Esophagus squamous epithelium (tissue), 4 donors: ENCODE measurements around the gene JAM3.

ENCODE experiments used
- CTCF ChIP-seq, 6 experiments: fragments of 450-650 bp in 4 of 6; fragments of 200-600 bp in 2 of 6; sonication (generic) in 2 of 6; IDR thresholded peaks; one replicate each; pipeline ENCODE4 v1.5.1; 2016 to 2019; ENCODE audit warnings: antibody characterized with exemption in 6 of 6, mild to moderate bottlenecking in 4 of 6, moderate library complexity in 4 of 6
- POLR2A ChIP-seq, 4 donors: fragments of 450-650 bp; IDR thresholded peaks; one replicate each; pipeline ENCODE4 v1.6.1; 2017; ENCODE audit warnings: antibody characterized with exemption in 4 of 4, mild to moderate bottlenecking in 4 of 4, moderate library complexity in 3 of 4

GRCh38 chr11:134120143-134120850 lies 51.4 kb downstream of the JAM3 start:
- TF ChIP-seq CTCF (IDR thresholded peaks at IDR 0.05) (no peak), POLR2A (IDR thresholded peaks at IDR 0.05) (no peak)
